HEK293 (cell line): ENCODE data around the gene BCAN.

ENCODE experiments used
- CTCF ChIA-PET: fragments of 350-600 bp; formaldehyde crosslinking; extraction: SDS; loops from one replicate; lab custom pipeline; 2021; ENCODE audit warnings: antibody characterized with exemption; lab: Yijun Ruan, JAX
- POLR2A ChIA-PET: fragments of 300-600 bp; formaldehyde crosslinking; extraction: SDS; loops from one replicate; lab custom pipeline; 2020; ENCODE audit warnings: antibody characterized with exemption, inconsistent platforms; lab: Yijun Ruan, JAX
- H3K27ac ChIP-seq: fragments of 200-500 bp; sonication (Bioruptor generic); 2 replicates; pipeline ENCODE4 v1.5.1; 2014; ENCODE audit warnings: low read depth, low read length, control low read depth, inconsistent platforms; ENCODE audit errors: extremely low read depth
- H3K36me3 ChIP-seq, 2 experiments: fragments of 200-500 bp in 1 of 2; sonication (Bioruptor generic) in 1 of 2; 1 replicate in 1 of 2; 2 replicates in 1 of 2; pipeline ENCODE4 v1.5.1; 2014 to 2017; ENCODE audit warnings: inconsistent platforms in 2 of 2, low read length in 2 of 2; ENCODE audit not compliant: control insufficient read depth in 2 of 2, insufficient read depth in 1 of 2
- H3K4me1 ChIP-seq: fragments of 200-500 bp; sonication (Bioruptor generic); 2 replicates; pipeline ENCODE4 v1.5.1; 2014; ENCODE audit warnings: mild to moderate bottlenecking, low read length, inconsistent platforms; ENCODE audit not compliant: control insufficient read depth, insufficient read depth
- H3K4me3 ChIP-seq: 2 replicates; pipeline ENCODE4 v1.5.1; 2011; ENCODE audit warnings: low read depth, mild to moderate bottlenecking, control low read depth, low read length, moderate library complexity
- H3K9me3 ChIP-seq: fragments of 200-500 bp; sonication (Bioruptor generic); 2 replicates; pipeline ENCODE4 v1.5.1; 2014; ENCODE audit warnings: low read depth, low read length, inconsistent platforms; ENCODE audit not compliant: control insufficient read depth, insufficient read depth
- GLIS1 ChIP-seq: fragments of 450-650 bp; formaldehyde crosslinking; IDR thresholded peaks from 2 replicates; pipeline ENCODE4 v1.5.1; 2016; ENCODE audit warnings: missing biosample characterization, missing genetic modification characterization
- OVOL3 ChIP-seq: fragments of 450-650 bp; formaldehyde crosslinking; IDR thresholded peaks from 2 replicates; pipeline ENCODE4 v1.5.1; 2016; ENCODE audit warnings: missing biosample characterization, missing genetic modification characterization
- PRDM1 ChIP-seq: fragments of 450-650 bp; formaldehyde crosslinking; IDR thresholded peaks from 2 replicates; pipeline ENCODE4; 2016; ENCODE audit warnings: missing biosample characterization, missing genetic modification characterization
- SCRT2 ChIP-seq: fragments of 450-650 bp; formaldehyde crosslinking; IDR thresholded peaks from 2 replicates; pipeline ENCODE4 v1.5.1; 2016; ENCODE audit warnings: missing biosample characterization, missing genetic modification characterization
- ZBTB17 ChIP-seq: fragments of 450-650 bp; formaldehyde crosslinking; IDR thresholded peaks from 2 replicates; pipeline ENCODE4 v1.5.1; 2016; ENCODE audit warnings: missing biosample characterization, missing genetic modification characterization
- ZNF112 ChIP-seq: fragments of 450-650 bp; formaldehyde crosslinking; IDR thresholded peaks from 2 replicates; pipeline ENCODE4 v1.5.0; 2017; ENCODE audit warnings: missing biosample characterization, missing genetic modification characterization
- ZNF121 ChIP-seq: fragments of 450-650 bp; formaldehyde crosslinking; IDR thresholded peaks from 2 replicates; pipeline ENCODE4 v1.5.1; 2016; ENCODE audit warnings: missing biosample characterization, missing genetic modification characterization
- ZNF292 ChIP-seq: fragments of 450-650 bp; formaldehyde crosslinking; IDR thresholded peaks from 2 replicates; pipeline ENCODE4 v1.5.1; 2016; ENCODE audit warnings: low read depth, missing biosample characterization, missing genetic modification characterization, borderline replicate concordance
- ZNF37A ChIP-seq: fragments of 450-650 bp; IDR thresholded peaks from 2 replicates; pipeline ENCODE4 v1.5.1; 2018; ENCODE audit warnings: missing biosample characterization, missing genetic modification characterization
- ZNF416 ChIP-seq: fragments of 450-650 bp; formaldehyde crosslinking; IDR thresholded peaks from 2 replicates; pipeline ENCODE4 v1.5.1; 2016; ENCODE audit warnings: missing biosample characterization, missing genetic modification characterization
- ZNF529 ChIP-seq: fragments of 450-650 bp; formaldehyde crosslinking; IDR thresholded peaks from 2 replicates; pipeline ENCODE4 v1.5.1; 2017; ENCODE audit warnings: missing genetic modification characterization, missing biosample characterization; ENCODE audit not compliant: insufficient replicate concordance
- ZNF658 ChIP-seq: fragments of 450-650 bp; formaldehyde crosslinking; IDR thresholded peaks from 2 replicates; pipeline ENCODE4; 2016; ENCODE audit warnings: missing biosample characterization, missing genetic modification characterization
- ZNF747 ChIP-seq: fragments of 450-650 bp; formaldehyde crosslinking; IDR thresholded peaks from 2 replicates; pipeline ENCODE4 v1.5.1; 2016; ENCODE audit warnings: missing biosample characterization, missing genetic modification characterization
- ZNF777 ChIP-seq: fragments of 450-650 bp; formaldehyde crosslinking; IDR thresholded peaks from 2 replicates; pipeline ENCODE4 v1.5.1; 2017; ENCODE audit warnings: missing biosample characterization, missing genetic modification characterization, borderline replicate concordance
- ZNF837 ChIP-seq: fragments of 450-650 bp; formaldehyde crosslinking; IDR thresholded peaks from 2 replicates; pipeline ENCODE4 v1.5.1; 2016; ENCODE audit warnings: missing biosample characterization, missing genetic modification characterization
- TF ChIP-seq, protein P1 (sequence below): fragments of 450-650 bp; formaldehyde crosslinking; IDR thresholded peaks from 2 replicates; pipeline ENCODE4 v1.5.1; 2016; ENCODE audit warnings: missing biosample characterization, missing genetic modification characterization
- TF ChIP-seq, protein P2 (sequence below): fragments of 450-650 bp; formaldehyde crosslinking; conservative IDR thresholded peaks from 2 replicates; pipeline ENCODE4 v1.5.1; 2016; ENCODE audit warnings: low read depth, missing biosample characterization, missing genetic modification characterization
- TF ChIP-seq, protein P3 (sequence below): fragments of 450-650 bp; formaldehyde crosslinking; IDR thresholded peaks from 2 replicates; pipeline ENCODE4 v1.5.1; 2016; ENCODE audit warnings: missing biosample characterization, missing genetic modification characterization
- TF ChIP-seq, protein P4 (sequence below): fragments of 450-650 bp; formaldehyde crosslinking; IDR thresholded peaks from 2 replicates; pipeline ENCODE4 v1.5.1; 2016; ENCODE audit warnings: missing biosample characterization, missing genetic modification characterization, low read depth
- TF ChIP-seq, protein P5 (sequence below): fragments of 450-650 bp; formaldehyde crosslinking; IDR thresholded peaks from 2 replicates; pipeline ENCODE4 v1.5.1; 2017; ENCODE audit warnings: missing biosample characterization, mild to moderate bottlenecking, missing genetic modification characterization, moderate library complexity
- TF ChIP-seq, protein P6 (sequence below): fragments of 450-650 bp; formaldehyde crosslinking; IDR thresholded peaks from 2 replicates; pipeline ENCODE4 v1.5.1; 2017; ENCODE audit warnings: missing biosample characterization, missing genetic modification characterization

BCAN gene

DNA sequence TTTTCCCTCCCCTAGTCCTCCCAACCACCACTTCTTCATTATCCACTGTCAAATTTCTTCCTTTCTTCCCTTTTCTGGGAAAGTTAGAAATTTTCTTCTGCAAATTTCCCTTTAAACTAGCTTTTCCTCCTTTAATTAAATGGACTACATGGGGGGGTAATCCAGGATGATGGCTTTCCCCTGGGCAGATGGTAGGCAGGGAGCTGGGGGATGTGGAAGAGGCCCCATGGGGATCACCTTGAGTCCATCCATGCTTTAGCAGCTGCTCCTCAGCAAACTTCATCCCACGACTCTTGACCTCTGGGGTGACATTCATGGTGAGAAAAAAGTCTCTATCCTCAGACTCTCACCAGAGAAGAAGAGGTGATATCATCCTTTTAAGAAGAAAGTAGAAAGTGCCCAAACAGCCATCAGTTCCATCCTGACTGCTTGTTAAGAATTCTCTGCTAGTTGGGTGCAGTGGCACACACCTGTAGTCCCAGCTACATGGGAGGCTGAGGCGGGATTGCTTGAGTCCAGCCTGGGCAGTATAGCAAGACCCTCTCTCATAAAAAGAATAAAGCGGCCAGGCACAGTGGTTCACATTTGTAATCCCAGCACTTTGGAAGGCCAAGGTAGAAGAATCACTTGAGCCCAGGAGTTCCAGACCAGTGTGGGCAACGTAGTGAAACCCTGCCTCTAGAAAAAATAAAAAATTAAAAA, 43.0 kb upstream of the BCAN start:
- no peaks in the 10 kb centered on the region for H3K9me3 ChIP-seq
- no peak overlapping the region for H3K4me3 ChIP-seq
- CTCF ChIA-PET: interaction anchor here (0.6 to 3.3 kb wide), 9 partner anchors 7 to 276 kb away, joined by 3 to 15 read pairs (median 4); partner anchors contain the start of gene NAXE
- TF ChIP-seq ZNF529: no peak
- 0 out of 2 replicates have a peak, but pooled peaks have one; percentile 59 for TF ChIP-seq PRDM1 (tag by site-specific recombination)
- TF ChIP-seq ZNF121: peak; percentile 97
- no peak for TF ChIP-seq ZNF747
- no peak for TF ChIP-seq ZNF777 (tag by site-specific recombination)
- H3K27ac ChIP-seq: no peak overlapping the region
- POLR2A ChIA-PET: interaction anchor here (2.2 kb wide), 1 partner anchor 8 kb away, joined by 11 read pairs; the partner anchor contains the start of gene NAXE
- H3K36me3 ChIP-seq: peaks cover 0 to 58% of the 10 kb centered on the region in 2 experiments; a peak in 1 of 3 replicates
- H3K4me1 ChIP-seq: no peaks in the 10 kb centered on the region

DNA sequence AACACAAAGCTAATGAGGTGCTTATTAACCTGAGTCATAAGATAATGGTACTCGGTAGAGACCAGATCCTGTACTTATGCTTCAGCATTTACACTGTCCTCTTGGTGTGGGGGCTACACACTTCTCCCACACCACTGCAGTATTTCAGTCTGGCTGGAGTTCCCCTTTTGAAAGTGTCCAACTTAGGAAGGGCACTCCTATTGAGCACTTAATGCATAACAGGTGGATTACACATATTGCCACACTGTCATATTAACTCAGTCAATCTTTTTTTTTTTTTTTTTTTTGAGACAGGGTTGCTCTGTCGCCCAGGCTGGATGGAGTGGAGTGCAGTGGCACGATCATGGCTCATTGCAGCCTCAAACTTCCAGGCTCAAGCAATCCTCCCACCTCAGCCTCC, 42.1 kb upstream of the BCAN start:
- CTCF ChIA-PET: interaction anchor here (0.6 to 3.3 kb wide), 9 partner anchors 8 to 275 kb away, joined by 3 to 15 read pairs (median 4); partner anchors contain the start of gene NAXE
- H3K4me3 ChIP-seq: no peak overlapping the region
- POLR2A ChIA-PET: interaction anchor here (2.2 kb wide), 1 partner anchor 9 kb away, joined by 11 read pairs; the partner anchor contains the start of gene NAXE
- no peak for TF ChIP-seq ZBTB17 (tag by site-specific recombination)
- TF ChIP-seq, protein P1, sequence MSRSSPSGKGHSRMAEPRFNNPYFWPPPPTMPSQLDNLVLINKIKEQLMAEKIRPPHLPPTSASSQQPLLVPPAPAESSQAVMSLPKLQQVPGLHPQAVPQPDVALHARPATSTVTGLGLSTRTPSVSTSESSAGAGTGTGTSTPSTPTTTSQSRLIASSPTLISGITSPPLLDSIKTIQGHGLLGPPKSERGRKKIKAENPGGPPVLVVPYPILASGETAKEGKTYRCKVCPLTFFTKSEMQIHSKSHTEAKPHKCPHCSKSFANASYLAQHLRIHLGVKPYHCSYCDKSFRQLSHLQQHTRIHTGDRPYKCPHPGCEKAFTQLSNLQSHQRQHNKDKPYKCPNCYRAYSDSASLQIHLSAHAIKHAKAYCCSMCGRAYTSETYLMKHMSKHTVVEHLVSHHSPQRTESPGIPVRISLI (tag by site-specific recombination): peak; percentile 95
- no peak for TF ChIP-seq ZNF658
- TF ChIP-seq GLIS1 (tag by site-specific recombination): no peak
- TF ChIP-seq OVOL3: no peak
- TF ChIP-seq, protein P2, sequence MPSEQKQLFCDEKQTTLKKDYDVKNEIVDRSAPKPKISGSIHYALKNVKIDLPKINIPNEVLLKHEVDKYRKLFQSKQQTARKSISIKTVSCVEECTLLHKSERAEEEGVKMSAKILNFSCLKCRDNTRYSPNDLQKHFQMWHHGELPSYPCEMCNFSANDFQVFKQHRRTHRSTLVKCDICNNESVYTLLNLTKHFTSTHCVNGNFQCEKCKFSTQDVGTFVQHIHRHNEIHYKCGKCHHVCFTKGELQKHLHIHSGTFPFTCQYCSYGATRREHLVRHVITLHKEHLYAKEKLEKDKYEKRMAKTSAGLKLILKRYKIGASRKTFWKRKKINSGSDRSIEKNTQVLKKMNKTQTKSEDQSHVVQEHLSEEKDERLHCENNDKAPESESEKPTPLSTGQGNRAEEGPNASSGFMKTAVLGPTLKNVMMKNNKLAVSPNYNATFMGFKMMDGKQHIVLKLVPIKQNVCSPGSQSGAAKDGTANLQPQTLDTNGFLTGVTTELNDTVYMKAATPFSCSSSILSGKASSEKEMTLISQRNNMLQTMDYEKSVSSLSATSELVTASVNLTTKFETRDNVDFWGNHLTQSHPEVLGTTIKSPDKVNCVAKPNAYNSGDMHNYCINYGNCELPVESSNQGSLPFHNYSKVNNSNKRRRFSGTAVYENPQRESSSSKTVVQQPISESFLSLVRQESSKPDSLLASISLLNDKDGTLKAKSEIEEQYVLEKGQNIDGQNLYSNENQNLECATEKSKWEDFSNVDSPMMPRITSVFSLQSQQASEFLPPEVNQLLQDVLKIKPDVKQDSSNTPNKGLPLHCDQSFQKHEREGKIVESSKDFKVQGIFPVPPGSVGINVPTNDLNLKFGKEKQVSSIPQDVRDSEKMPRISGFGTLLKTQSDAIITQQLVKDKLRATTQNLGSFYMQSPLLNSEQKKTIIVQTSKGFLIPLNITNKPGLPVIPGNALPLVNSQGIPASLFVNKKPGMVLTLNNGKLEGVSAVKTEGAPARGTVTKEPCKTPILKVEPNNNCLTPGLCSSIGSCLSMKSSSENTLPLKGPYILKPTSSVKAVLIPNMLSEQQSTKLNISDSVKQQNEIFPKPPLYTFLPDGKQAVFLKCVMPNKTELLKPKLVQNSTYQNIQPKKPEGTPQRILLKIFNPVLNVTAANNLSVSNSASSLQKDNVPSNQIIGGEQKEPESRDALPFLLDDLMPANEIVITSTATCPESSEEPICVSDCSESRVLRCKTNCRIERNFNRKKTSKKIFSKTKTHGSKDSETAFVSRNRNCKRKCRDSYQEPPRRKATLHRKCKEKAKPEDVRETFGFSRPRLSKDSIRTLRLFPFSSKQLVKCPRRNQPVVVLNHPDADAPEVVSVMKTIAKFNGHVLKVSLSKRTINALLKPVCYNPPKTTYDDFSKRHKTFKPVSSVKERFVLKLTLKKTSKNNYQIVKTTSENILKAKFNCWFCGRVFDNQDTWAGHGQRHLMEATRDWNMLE (tag by site-specific recombination): no peak
- TF ChIP-seq, protein P3, sequence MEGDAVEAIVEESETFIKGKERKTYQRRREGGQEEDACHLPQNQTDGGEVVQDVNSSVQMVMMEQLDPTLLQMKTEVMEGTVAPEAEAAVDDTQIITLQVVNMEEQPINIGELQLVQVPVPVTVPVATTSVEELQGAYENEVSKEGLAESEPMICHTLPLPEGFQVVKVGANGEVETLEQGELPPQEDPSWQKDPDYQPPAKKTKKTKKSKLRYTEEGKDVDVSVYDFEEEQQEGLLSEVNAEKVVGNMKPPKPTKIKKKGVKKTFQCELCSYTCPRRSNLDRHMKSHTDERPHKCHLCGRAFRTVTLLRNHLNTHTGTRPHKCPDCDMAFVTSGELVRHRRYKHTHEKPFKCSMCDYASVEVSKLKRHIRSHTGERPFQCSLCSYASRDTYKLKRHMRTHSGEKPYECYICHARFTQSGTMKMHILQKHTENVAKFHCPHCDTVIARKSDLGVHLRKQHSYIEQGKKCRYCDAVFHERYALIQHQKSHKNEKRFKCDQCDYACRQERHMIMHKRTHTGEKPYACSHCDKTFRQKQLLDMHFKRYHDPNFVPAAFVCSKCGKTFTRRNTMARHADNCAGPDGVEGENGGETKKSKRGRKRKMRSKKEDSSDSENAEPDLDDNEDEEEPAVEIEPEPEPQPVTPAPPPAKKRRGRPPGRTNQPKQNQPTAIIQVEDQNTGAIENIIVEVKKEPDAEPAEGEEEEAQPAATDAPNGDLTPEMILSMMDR: peak; percentile 43; the same call in 1 of the 2 replicates
- TF ChIP-seq ZNF37A (tag by site-specific recombination): no peak
- no peak for TF ChIP-seq ZNF837 (tag by site-specific recombination)
- TF ChIP-seq, protein P4, sequence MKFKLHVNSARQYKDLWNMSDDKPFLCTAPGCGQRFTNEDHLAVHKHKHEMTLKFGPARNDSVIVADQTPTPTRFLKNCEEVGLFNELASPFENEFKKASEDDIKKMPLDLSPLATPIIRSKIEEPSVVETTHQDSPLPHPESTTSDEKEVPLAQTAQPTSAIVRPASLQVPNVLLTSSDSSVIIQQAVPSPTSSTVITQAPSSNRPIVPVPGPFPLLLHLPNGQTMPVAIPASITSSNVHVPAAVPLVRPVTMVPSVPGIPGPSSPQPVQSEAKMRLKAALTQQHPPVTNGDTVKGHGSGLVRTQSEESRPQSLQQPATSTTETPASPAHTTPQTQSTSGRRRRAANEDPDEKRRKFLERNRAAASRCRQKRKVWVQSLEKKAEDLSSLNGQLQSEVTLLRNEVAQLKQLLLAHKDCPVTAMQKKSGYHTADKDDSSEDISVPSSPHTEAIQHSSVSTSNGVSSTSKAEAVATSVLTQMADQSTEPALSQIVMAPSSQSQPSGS (tag by site-specific recombination): no peak
- TF ChIP-seq ZNF416 (tag by site-specific recombination): no peak
- TF ChIP-seq, protein P5, sequence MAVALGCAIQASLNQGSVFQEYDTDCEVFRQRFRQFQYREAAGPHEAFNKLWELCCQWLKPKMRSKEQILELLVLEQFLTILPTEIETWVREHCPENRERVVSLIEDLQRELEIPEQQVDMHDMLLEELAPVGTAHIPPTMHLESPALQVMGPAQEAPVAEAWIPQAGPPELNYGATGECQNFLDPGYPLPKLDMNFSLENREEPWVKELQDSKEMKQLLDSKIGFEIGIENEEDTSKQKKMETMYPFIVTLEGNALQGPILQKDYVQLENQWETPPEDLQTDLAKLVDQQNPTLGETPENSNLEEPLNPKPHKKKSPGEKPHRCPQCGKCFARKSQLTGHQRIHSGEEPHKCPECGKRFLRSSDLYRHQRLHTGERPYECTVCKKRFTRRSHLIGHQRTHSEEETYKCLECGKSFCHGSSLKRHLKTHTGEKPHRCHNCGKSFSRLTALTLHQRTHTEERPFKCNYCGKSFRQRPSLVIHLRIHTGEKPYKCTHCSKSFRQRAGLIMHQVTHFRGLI (tag by site-specific recombination): no peak
- TF ChIP-seq SCRT2 (tag by site-specific recombination): peak; percentile 71
- TF ChIP-seq, protein P6, sequence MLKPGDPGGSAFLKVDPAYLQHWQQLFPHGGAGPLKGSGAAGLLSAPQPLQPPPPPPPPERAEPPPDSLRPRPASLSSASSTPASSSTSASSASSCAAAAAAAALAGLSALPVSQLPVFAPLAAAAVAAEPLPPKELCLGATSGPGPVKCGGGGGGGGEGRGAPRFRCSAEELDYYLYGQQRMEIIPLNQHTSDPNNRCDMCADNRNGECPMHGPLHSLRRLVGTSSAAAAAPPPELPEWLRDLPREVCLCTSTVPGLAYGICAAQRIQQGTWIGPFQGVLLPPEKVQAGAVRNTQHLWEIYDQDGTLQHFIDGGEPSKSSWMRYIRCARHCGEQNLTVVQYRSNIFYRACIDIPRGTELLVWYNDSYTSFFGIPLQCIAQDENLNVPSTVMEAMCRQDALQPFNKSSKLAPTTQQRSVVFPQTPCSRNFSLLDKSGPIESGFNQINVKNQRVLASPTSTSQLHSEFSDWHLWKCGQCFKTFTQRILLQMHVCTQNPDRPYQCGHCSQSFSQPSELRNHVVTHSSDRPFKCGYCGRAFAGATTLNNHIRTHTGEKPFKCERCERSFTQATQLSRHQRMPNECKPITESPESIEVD (tag by site-specific recombination): no peak
- TF ChIP-seq ZNF112 (tag by site-specific recombination): no peak
- no peak for TF ChIP-seq ZNF292

More for the DNA sequence above, 42.1 kb upstream of the BCAN start:
- H3K27ac ChIP-seq: no peak overlapping the region
- no peaks in the 10 kb centered on the region for H3K9me3 ChIP-seq
- no peaks in the 10 kb centered on the region for H3K4me1 ChIP-seq
- H3K36me3 ChIP-seq: peaks cover 0 to 49% of the 10 kb centered on the region in 2 experiments; a peak in 1 of 3 replicates
